CD4-positive, alpha-beta T cell (primary cell): ENCODE results near the gene MTX1. TPM values are rescaled to one million over a fixed set of nuclear protein-coding genes. Genes with fewer than 3 reads are reported as not detected.
A peak's percentile ranks its signal among the peaks of the same experiment; 100 is the strongest.
"Not testable (repeated sequence)": the region's sequence is repeated elsewhere in the genome, so short reads cannot be mapped to it uniquely, and the experiment has no call there.

Experiments used
- ATAC-seq: fragments of 200-7000 bp; cut with Tn5 transposase; one replicate; pipeline ENCODE4 v1.10.0; 2022; ENCODE audit warnings: mild to moderate bottlenecking; ENCODE audit not compliant: poor library complexity
- CTCF ChIA-PET: fragments of 350-600 bp; sonication (Branson Sonifier 250); formaldehyde crosslinking; loops from one replicate; lab custom pipeline; 2021; ENCODE audit warnings: antibody characterized with exemption, inconsistent platforms; lab: Charles Lee
- POLR2A ChIA-PET: fragments of 350-600 bp; sonication (Branson Sonifier 250); formaldehyde crosslinking; loops from one replicate; lab custom pipeline; 2021; ENCODE audit warnings: antibody characterized with exemption, inconsistent platforms; lab: Charles Lee
- DNase-seq, 14 experiments: peaks; one replicate each; pipeline ENCODE4 v3.0.0-alpha.2; 2013 to 2020; ENCODE audit warnings: mixed read lengths in 2 of 14
- H3K27ac ChIP-seq, 2 donors: one replicate each; pipeline versions ENCODE4 v1.5.1 to v1.7.0; 2013; ENCODE audit warnings: low read length in 2 of 2, low read depth in 1 of 2, mild to moderate bottlenecking in 1 of 2
- H3K27me3 ChIP-seq, 2 experiments: 1 replicate in 1 of 2; 2 replicates in 1 of 2; pipeline versions ENCODE4 v1.6.1 to v1.7.0; 2013; ENCODE audit warnings: low read length in 2 of 2, control low read depth in 1 of 2, mild to moderate bottlenecking in 1 of 2, moderate library complexity in 1 of 2; ENCODE audit not compliant: insufficient read depth in 2 of 2, control insufficient read depth in 1 of 2
- H3K36me3 ChIP-seq: one replicate; pipeline ENCODE4 v1.6.1; 2013; ENCODE audit warnings: low read length, control low read depth; ENCODE audit not compliant: insufficient read depth
- H3K4me1 ChIP-seq: one replicate; pipeline ENCODE4 v1.6.1; 2013; ENCODE audit warnings: low read length, control low read depth; ENCODE audit not compliant: insufficient read depth
- H3K4me3 ChIP-seq: one replicate; pipeline ENCODE4 v1.5.1; 2013; ENCODE audit warnings: mild to moderate bottlenecking, low read length, moderate library complexity
- H3K9me3 ChIP-seq, 2 experiments: 1 replicate in 1 of 2; 2 replicates in 1 of 2; pipeline versions ENCODE4 v1.6.1 to v1.7.0; 2013; ENCODE audit warnings: low read length in 2 of 2, mild to moderate bottlenecking in 2 of 2, control low read depth in 1 of 2, moderate library complexity in 1 of 2; ENCODE audit not compliant: control insufficient read depth in 1 of 2, insufficient read depth in 1 of 2
- H3K27ac Mint-ChIP-seq: one replicate; pipeline ENCODE4 v1.8.0; 2020; ENCODE audit warnings: mixed read lengths
- H3K27me3 Mint-ChIP-seq: one replicate; pipeline ENCODE4 v1.8.0; 2021; ENCODE audit warnings: mixed read lengths
- H3K36me3 Mint-ChIP-seq: one replicate; pipeline ENCODE4 v1.8.0; 2021; ENCODE audit warnings: low read depth, mixed read lengths
- H3K4me1 Mint-ChIP-seq: one replicate; pipeline ENCODE4 v1.8.0; 2021; ENCODE audit warnings: low read depth, mixed read lengths
- H3K4me3 Mint-ChIP-seq: one replicate; pipeline ENCODE4 v1.8.0; 2020; ENCODE audit warnings: mild to moderate bottlenecking, mixed read lengths
- H3K9me3 Mint-ChIP-seq: one replicate; pipeline ENCODE4 v1.8.0; 2020; ENCODE audit warnings: mixed read lengths
- intact Hi-C, 2 experiments: fragments of 100-400 bp; cut with DNase I in 1 of 2; cut with micrococcal nuclease in 1 of 2; formaldehyde crosslinking; loops; one replicate each; pipeline versions ENCODE4 v1.15.1 to v1.9.0; 2023 to 2025; cut with DNase I, micrococcal nuclease
- polyA plus RNA-seq, 2 donors: library from polyadenylated mRNA; unstranded; fragments of 120-200 nt; gene quantifications; one replicate each; pipeline ENCODE4 v1.2.1, GENCODE V29; 2013
- total RNA-seq, 174 experiments: library from RNA in 2 of 174; stranded (reverse) in 2 of 174; gene quantifications; one replicate each; pipeline ENCODE4 v1.2.3 and lab custom pipeline; 2021 to 2026
- TF ChIP-seq, protein P1 (sequence below): fragments of 200-600 bp; IDR thresholded peaks from one replicate; pipeline ENCODE4 v1.8.0; 2022; ENCODE audit warnings: antibody characterized with exemption, mild to moderate bottlenecking

Gene MTX1, protein sequence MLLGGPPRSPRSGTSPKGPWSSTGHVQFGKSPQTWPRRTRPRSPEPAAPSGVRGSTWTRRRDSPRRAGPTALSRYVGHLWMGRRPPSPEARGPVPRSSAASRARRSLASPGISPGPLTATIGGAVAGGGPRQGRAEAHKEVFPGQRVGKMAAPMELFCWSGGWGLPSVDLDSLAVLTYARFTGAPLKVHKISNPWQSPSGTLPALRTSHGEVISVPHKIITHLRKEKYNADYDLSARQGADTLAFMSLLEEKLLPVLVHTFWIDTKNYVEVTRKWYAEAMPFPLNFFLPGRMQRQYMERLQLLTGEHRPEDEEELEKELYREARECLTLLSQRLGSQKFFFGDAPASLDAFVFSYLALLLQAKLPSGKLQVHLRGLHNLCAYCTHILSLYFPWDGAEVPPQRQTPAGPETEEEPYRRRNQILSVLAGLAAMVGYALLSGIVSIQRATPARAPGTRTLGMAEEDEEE
- total RNA-seq (10 to 100 TPM; 19.9 to 20.7 TPM), total RNA-seq (lab: John Stamatoyannopoulos, UW) (4.9 to 30.9 (median 14.8) reads per million in 172 experiments)
- polyA plus RNA-seq (2013, experiment 1 of 2): 25.5 TPM
- 26.5 TPM for polyA plus RNA-seq (2013, experiment 2 of 2)

DNA sequence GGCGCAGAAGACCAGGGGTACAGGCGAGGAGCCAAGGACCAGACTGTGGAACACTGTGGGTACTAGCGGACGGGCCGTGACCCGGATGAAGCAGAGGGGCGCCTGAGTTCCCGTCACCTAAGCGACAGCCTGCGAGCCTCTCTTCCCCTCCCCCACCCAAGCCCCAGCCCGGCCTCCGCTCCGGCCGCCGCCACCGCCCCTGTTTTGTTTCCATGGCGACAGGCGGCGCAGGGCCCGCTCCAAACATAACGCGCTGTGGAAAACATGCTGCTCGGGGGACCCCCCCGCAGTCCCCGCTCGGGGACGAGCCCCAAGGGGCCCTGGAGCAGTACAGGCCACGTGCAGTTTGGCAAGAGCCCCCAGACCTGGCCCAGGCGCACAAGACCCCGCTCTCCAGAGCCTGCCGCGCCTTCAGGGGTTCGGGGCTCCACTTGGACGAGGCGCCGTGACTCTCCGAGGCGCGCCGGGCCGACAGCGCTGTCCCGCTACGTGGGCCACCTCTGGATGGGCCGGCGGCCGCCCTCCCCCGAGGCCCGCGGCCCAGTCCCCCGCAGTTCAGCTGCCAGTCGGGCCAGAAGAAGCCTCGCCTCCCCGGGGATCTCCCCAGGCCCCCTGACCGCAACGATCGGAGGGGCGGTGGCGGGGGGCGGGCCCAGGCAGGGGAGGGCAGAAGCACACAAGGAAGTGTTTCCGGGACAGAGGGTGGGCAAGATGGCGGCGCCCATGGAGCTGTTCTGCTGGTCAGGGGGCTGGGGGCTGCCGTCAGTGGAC, at the start of gene MTX1:
Gene MTX1, plus strand, starts transcription at position 155 of the 771 bp plus-strand sequence. Its CDS starts 110 bp downstream, at position 265.
- ChIA-PET CTCF (interaction anchor here (0.7 to 3.0 kb wide), 7 partner anchors 15 to 115 kb away, joined by 3 to 15 read pairs (median 6); partner anchors contain the start of gene KRTCAP2), POLR2A (interaction anchor here (0.9 to 3.7 kb wide), 10 partner anchors 16 to 115 kb away, joined by 3 to 42 read pairs (median 6); partner anchors contain the start of genes FDPS, KRTCAP2 and SCAMP3)
- Histone ChIP-seq H3K36me3 (peaks cover 11% of the 10 kb centered on the region), H3K4me3 (peak within 1 kb of the TSS; percentile 69), H3K4me1 (peaks cover 30% of the 10 kb centered on the region), H3K27me3 (no peaks in the 10 kb centered on the region), H3K9me3 (no peaks in the 10 kb centered on the region), H3K27ac (peak within 1 kb of the TSS; percentile 99 to 100)
- Mint-ChIP-seq H3K9me3 (no peaks in the 10 kb centered on the region), H3K27me3 (no peaks in the 10 kb centered on the region), H3K4me1 (peaks cover 31% of the 10 kb centered on the region), H3K4me3 (peak within 1 kb of the TSS; percentile 94), H3K27ac (peak within 1 kb of the TSS; percentile 96), H3K36me3 (peaks cover 13% of the 10 kb centered on the region)
- intact Hi-C loops: loop anchor here (2.0 to 5.0 kb wide), 3 partner anchors 14 to 71 kb away; partner anchors contain the start of gene SLC50A1 (in 1 of the 2)
- peak; percentile 73 to 95 (median 86) for DNase-seq
- TF ChIP-seq, protein P1, sequence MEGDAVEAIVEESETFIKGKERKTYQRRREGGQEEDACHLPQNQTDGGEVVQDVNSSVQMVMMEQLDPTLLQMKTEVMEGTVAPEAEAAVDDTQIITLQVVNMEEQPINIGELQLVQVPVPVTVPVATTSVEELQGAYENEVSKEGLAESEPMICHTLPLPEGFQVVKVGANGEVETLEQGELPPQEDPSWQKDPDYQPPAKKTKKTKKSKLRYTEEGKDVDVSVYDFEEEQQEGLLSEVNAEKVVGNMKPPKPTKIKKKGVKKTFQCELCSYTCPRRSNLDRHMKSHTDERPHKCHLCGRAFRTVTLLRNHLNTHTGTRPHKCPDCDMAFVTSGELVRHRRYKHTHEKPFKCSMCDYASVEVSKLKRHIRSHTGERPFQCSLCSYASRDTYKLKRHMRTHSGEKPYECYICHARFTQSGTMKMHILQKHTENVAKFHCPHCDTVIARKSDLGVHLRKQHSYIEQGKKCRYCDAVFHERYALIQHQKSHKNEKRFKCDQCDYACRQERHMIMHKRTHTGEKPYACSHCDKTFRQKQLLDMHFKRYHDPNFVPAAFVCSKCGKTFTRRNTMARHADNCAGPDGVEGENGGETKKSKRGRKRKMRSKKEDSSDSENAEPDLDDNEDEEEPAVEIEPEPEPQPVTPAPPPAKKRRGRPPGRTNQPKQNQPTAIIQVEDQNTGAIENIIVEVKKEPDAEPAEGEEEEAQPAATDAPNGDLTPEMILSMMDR: no peak
- ATAC-seq: peak; percentile 80

DNA sequence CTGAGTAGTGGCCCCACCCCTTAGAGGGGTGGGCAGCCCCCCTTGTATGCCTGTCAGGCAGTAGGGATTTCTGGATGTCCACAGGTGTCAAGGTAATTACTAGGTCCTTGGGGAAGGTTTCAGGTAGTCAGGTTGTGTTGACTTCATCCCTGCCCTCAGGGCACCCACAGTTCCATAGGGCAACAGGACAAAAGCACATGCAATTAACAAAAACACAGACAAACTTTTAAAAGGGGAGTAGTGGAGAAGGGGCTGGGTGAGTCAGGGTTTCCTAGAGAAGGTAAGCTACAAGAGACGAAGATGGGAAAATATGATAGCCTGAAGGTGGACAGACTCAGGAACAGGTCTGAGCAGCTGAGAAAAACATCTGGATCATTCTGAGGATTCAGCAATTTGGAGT, 49.5 kb upstream of the MTX1 start:
- ATAC-seq (no peak), DNase-seq (no peak)
- no peaks in the 10 kb centered on the region for H3K36me3 ChIP-seq
- no peaks in the 10 kb centered on the region for H3K4me1 Mint-ChIP-seq
- intact Hi-C loops: loop anchor here in 1 of 2 experiments (10.0 kb wide), 1 partner anchor 124 kb away; the partner anchor contains the start of genes DCST1 and DCST2
- H3K9me3 ChIP-seq: no peaks in the 10 kb centered on the region
- ChIA-PET POLR2A (no interaction called here), CTCF (no interaction called here)
- H3K4me3 Mint-ChIP-seq: no peak overlapping the region
- H3K4me3 ChIP-seq: no peak overlapping the region
- H3K27me3 Mint-ChIP-seq: no peaks in the 10 kb centered on the region
- H3K27ac ChIP-seq: no peak overlapping the region
- H3K36me3 Mint-ChIP-seq: no peaks in the 10 kb centered on the region
- no peaks in the 10 kb centered on the region for H3K4me1 ChIP-seq
- H3K27me3 ChIP-seq: no peaks in the 10 kb centered on the region
- H3K9me3 Mint-ChIP-seq: no peaks in the 10 kb centered on the region
- no peak overlapping the region for H3K27ac Mint-ChIP-seq
- TF ChIP-seq, protein P1: no peak

DNA sequence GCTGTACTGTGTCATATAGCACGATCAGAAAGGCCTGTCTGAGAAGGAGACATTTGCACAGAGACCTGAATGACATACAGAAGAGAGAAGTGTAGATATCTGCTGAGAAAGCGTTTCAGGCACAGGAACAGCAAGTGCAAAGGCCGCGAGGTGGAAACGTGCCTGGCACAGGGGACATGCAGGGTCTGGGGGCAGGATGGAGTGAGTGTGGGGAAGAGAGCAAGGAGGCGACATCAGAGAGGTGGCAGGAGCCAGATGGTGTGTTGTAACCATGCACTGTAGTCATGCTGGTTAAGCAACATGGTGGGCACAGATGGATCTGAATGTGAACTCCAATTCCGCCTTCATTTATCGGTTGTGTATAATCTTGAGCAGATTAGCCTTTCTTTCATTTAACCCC, 48.4 kb upstream of the MTX1 start:
- ChIA-PET POLR2A (no interaction called here), CTCF (no interaction called here)
- Mint-ChIP-seq H3K9me3 (no peaks in the 10 kb centered on the region), H3K27me3 (no peaks in the 10 kb centered on the region), H3K36me3 (no peaks in the 10 kb centered on the region), H3K27ac (no peak overlapping the region), H3K4me1 (no peaks in the 10 kb centered on the region), H3K4me3 (no peak overlapping the region)
- intact Hi-C loops: no loop called here
- TF ChIP-seq, protein P1: no peak
- Histone ChIP-seq H3K27ac (no peak overlapping the region), H3K27me3 (no peaks in the 10 kb centered on the region), H3K9me3 (no peaks in the 10 kb centered on the region), H3K36me3 (no peaks in the 10 kb centered on the region), H3K4me1 (no peaks in the 10 kb centered on the region), H3K4me3 (no peak overlapping the region)
- no peak for ATAC-seq
- no peak for DNase-seq

DNA sequence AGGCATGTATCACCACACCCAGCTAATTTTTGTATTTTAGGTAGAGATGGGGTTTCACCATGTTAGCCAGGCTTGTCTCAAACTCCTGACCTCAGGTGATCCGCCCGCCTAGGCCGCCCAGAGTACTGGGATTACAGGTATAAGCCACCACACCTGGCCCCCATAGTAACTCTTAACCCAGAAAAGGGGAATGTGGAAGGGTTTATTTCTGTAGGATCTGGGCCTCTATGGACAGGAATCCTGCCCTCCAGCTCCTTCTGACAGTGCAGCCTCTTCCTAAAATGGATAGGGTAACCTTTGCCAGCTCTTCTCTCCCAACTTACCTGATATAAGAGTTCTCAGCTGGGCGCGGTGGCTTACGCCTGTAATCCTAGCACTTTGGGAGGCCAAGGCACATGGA, 45.9 kb upstream of the MTX1 start:
- H3K9me3 Mint-ChIP-seq, H3K27me3 Mint-ChIP-seq, H3K4me3 ChIP-seq, DNase-seq, H3K27ac Mint-ChIP-seq, ATAC-seq, H3K4me1 Mint-ChIP-seq, intact Hi-C loops, H3K27ac ChIP-seq, H3K4me3 Mint-ChIP-seq, H3K9me3 ChIP-seq, H3K36me3 Mint-ChIP-seq, H3K27me3 ChIP-seq, POLR2A ChIA-PET, H3K36me3 ChIP-seq: not testable (repeated sequence)
- CTCF ChIA-PET: interaction anchor here (1.6 kb wide), 1 partner anchor 9 kb away, joined by 3 read pairs; no protein-coding TSS in a partner anchor
- peaks cover 10% of the 10 kb centered on the region for H3K4me1 ChIP-seq
